ENCODE measurements around the gene RAD51B.

DNA sequence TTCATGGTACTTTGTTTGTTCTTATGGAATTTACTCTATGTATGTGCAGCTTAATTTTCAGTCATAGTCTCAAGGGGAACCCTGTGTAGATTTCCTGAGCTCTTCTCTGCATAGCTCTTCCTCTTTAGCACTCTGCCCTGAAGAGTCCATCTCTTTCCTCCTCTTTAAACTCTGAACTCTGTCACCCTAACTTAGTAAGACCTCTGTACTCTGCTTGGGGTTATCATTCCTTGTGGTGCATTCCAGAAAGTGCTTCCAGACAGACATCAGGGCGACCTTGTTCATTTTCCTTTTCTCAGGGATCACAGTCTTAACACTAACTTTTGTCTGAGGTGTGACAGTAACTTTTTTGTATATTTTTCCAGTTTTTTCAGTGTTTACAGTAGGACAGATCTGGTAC lies 179.3 kb downstream of the RAD51B start:
- TF ChIP-seq POLR2AphosphoS5 (IDR thresholded peaks at IDR 0.05; ENCODE audit: low read depth, low read length) (no peak), POLR2A (IDR thresholded peaks at IDR 0.05; ENCODE audit: low read depth, low read length) (no peak), TAF1 (IDR thresholded peaks at IDR 0.05; ENCODE audit: borderline replicate concordance, low read depth, low read length) (no peak)

Data from GM12892 (cell line).